Activated CD8-positive, alpha-beta memory T cell treated with anti-CD3 and anti-CD28 coated beads, Interleukin-2, amount 10 ng/mL, durations not matched to agents 7 days and 5 days (primary cell): Measurements from ENCODE around the gene VGLL4. TPM values are rescaled to one million over a fixed set of nuclear protein-coding genes. Genes with fewer than 3 reads are reported as not detected.
"Not testable (repeated sequence)": the region's sequence is repeated elsewhere in the genome, so short reads cannot be mapped to it uniquely, and the experiment has no call there.

Experiments used
- ATAC-seq: fragments of 150-1000 bp; cut with Tn5 transposase; one replicate; pipeline ENCODE4 v1.10.0; 2021; ENCODE audit warnings: moderate library complexity
- CTCF ChIA-PET: fragments of 350-600 bp; sonication (Branson Sonifier 250); formaldehyde crosslinking; loops from one replicate; lab custom pipeline; 2021; ENCODE audit warnings: antibody characterized with exemption; lab: Charles Lee
- DNase-seq: peaks from one replicate; pipeline ENCODE4 v3.0.0-alpha.2; 2020
- H3K27ac Mint-ChIP-seq: one replicate; pipeline ENCODE4 v1.8.0; 2021; ENCODE audit warnings: mild to moderate bottlenecking, mixed read lengths
- H3K27me3 Mint-ChIP-seq: one replicate; pipeline ENCODE4 v1.8.0; 2021; ENCODE audit warnings: mixed read lengths
- H3K36me3 Mint-ChIP-seq: one replicate; pipeline ENCODE4 v1.8.0; 2021; ENCODE audit warnings: mild to moderate bottlenecking, mixed read lengths
- H3K4me1 Mint-ChIP-seq: one replicate; pipeline ENCODE4 v1.8.0; 2021; ENCODE audit warnings: mixed read lengths
- H3K4me3 Mint-ChIP-seq: one replicate; pipeline ENCODE4 v1.8.0; 2021; ENCODE audit warnings: mild to moderate bottlenecking, moderate library complexity, mixed read lengths
- H3K9me3 Mint-ChIP-seq: one replicate; pipeline ENCODE4 v1.8.0; 2022; ENCODE audit warnings: low read depth, mixed read lengths
- total RNA-seq, 2 experiments: library from RNA; stranded (reverse); gene quantifications; one replicate each; pipeline ENCODE4 v1.2.3, GENCODE V29; 2021

Gene VGLL4
- total RNA-seq, 2 experiments from 2014 or later: 45.3 to 53.2 TPM

DNA sequence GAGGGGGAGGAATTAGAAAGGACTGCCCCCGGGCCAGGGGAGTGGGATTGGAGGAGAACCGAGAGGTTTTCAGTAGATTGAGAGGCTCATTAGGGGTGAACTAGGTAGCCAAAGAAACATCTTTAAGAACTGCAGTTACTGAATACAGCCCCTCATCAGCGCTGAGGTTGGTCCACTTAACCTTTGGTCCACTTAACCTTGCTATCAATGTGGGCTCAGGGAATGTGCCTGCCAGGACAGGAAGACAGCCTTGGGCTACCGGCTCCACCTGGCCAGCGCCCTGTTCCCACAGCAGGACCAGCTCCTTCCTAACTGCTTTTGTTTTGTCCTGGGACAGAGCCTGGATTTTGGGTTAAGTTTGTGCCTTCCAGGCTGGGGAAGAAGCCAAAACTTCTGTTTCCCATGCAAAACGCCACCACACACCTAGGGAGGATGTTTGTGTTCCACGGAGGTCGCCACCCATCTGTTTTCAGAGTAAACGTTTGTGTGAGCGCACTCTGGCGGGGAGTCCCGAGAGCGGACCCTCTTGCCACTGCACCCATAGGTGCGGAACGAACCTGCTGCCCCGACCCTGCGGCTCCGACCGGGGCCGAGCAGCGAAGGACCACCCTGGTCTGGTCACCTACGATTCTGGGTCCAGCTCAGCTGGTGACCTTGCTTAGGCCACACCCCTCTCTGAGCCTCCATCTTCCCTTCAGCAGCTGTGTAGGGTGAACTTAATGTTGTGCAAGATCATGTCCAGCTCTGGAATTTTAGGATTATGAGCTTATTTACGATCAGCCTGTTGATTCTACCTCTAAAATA lies 107.4 kb downstream of the VGLL4 start:
- Mint-ChIP-seq H3K27me3 (no peaks in the 10 kb centered on the region), H3K4me3 (no peak overlapping the region), H3K4me1 (no peaks in the 10 kb centered on the region), H3K9me3 (no peaks in the 10 kb centered on the region), H3K36me3 (no peaks in the 10 kb centered on the region), H3K27ac (no peak overlapping the region)
- ATAC-seq (no peak), DNase-seq (no peak)
- CTCF ChIA-PET: no interaction called here

DNA sequence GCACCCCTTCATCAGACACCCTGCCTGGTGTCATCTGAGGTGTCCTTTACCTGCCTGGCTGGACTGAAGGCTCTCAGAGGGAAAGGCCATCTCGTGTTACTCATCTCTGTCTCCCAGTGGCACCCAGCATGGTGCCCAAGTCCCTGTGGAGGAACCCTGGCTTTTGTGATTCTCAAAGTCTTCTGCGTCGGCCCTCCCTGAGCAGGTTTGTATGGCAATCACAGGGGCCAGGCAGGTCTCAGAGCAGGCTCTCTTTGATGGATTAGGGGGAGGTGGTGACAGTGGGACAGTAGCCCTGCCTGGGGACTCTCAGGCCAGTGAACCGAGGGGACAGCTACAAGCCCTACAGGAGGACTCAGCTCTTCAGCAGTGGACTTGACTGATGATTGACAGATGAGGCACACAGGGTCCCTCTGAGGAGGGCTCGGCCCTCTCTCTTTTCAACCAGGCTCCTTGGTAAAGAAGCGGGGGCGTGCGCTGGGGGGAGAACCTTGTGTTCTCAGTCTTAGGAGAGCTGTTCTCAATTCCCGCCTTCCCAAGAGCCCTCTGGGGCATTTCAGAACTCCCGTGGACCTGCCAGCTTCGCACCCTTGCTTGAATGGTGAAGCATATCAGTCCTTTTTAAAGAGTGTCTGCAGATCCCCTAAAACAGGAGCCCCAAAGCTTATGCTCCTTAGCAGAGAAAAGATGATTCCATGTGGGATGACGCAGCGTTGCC lies 108.3 kb downstream of the VGLL4 start:
- CTCF ChIA-PET: no interaction called here
- H3K36me3 Mint-ChIP-seq: no peaks in the 10 kb centered on the region
- no peaks in the 10 kb centered on the region for H3K9me3 Mint-ChIP-seq
- no peak for DNase-seq
- H3K27ac Mint-ChIP-seq: no peak overlapping the region
- H3K4me1 Mint-ChIP-seq: no peaks in the 10 kb centered on the region
- H3K27me3 Mint-ChIP-seq: no peaks in the 10 kb centered on the region
- no peak overlapping the region for H3K4me3 Mint-ChIP-seq
- no peak for ATAC-seq

DNA sequence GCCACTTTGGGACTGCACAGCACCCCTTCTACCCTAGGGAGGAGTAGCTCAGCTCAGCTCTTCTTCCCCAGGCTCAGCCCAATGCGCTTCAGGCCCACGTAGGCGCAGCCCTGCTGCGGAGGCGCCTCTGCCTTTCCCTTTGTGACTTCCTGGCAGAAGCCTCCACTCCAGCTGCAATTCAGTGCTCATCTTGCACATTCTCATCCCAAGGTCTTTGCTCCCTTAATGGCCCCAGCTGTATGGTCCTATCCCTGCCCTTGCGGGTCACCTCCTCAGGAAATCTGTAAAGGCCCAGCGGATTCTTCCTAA lies 109.0 kb downstream of the VGLL4 start:
- no peaks in the 10 kb centered on the region for H3K9me3 Mint-ChIP-seq
- no peak overlapping the region for H3K27ac Mint-ChIP-seq
- DNase-seq: no peak
- H3K4me3 Mint-ChIP-seq: no peak overlapping the region
- H3K4me1 Mint-ChIP-seq: no peaks in the 10 kb centered on the region
- CTCF ChIA-PET: no interaction called here
- H3K27me3 Mint-ChIP-seq: no peaks in the 10 kb centered on the region
- ATAC-seq: no peak
- no peaks in the 10 kb centered on the region for H3K36me3 Mint-ChIP-seq

DNA sequence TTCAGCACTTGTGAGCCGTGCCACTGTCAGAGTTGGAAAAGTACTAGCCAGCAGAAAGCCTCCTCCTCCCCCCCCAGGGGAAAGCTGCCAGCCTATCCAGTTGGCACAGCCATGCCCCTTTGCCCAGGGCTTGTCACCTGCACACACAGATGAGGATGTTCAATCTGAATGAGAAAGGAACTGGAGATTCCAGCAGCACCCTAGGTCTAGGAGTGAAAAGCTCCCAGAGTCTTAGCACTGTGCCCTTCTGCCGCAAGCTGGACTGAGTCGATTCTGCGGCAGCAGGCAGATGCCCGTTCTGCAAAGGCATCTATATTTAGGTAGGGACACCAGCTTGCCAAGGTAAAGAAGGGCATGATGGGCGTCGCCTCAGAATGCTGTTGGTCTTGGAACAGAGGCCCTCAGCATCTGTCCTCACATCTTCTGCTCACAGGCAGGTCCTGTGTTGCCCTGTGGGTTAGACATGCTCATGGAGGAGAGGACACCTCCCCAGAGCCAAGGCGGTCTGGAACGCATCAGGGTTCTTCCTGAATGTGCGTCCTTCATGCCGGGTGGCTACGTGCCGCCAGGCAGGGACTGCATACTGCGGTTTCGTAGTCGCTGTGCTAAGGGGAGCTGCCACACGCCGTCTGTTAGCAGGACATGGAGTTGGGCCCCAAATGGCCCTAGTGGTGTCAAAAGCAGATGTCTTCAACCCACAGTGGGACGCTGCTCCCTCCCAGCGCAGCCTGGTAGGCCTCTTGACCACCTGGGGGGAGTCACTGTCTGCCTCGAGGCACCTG lies 109.5 kb downstream of the VGLL4 start:
- Mint-ChIP-seq H3K9me3 (no peaks in the 10 kb centered on the region), H3K27me3 (no peaks in the 10 kb centered on the region), H3K4me3 (no peak overlapping the region), H3K4me1 (no peaks in the 10 kb centered on the region), H3K36me3 (no peaks in the 10 kb centered on the region), H3K27ac (no peak overlapping the region)
- DNase-seq (no peak), ATAC-seq (no peak)
- CTCF ChIA-PET: no interaction called here

DNA sequence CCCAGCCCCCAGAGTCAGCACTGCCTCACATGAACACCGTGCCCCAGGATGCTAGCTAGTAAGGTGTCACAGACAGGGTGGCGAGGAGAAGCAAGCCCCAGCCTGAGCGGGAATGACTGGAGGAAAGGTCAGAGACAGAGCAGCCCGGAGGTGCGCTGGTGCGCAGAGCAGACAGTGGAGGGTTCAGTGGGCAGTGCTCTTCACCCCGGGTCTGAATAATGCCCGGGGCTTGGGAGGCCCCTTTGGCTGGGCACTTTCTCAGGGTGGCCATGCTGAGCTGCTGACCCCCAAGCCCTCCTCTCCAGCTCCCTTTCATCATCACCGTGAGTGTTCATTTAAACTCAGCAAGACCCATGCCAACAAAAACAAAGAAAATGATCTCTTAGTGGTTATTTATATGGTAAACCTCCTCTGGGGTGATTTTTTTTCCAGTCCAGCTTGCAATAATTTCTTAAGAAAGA lies 110.8 kb downstream of the VGLL4 start:
- Mint-ChIP-seq H3K27me3 (no peaks in the 10 kb centered on the region), H3K36me3 (peaks cover 3% of the 10 kb centered on the region), H3K9me3 (no peaks in the 10 kb centered on the region), H3K4me3 (no peak overlapping the region), H3K4me1 (no peaks in the 10 kb centered on the region), H3K27ac (no peak overlapping the region)
- CTCF ChIA-PET: interaction anchor here (0.7 kb wide), 1 partner anchor 602 kb away, joined by 3 read pairs; no protein-coding TSS in a partner anchor
- ATAC-seq (no peak), DNase-seq (no peak)

DNA sequence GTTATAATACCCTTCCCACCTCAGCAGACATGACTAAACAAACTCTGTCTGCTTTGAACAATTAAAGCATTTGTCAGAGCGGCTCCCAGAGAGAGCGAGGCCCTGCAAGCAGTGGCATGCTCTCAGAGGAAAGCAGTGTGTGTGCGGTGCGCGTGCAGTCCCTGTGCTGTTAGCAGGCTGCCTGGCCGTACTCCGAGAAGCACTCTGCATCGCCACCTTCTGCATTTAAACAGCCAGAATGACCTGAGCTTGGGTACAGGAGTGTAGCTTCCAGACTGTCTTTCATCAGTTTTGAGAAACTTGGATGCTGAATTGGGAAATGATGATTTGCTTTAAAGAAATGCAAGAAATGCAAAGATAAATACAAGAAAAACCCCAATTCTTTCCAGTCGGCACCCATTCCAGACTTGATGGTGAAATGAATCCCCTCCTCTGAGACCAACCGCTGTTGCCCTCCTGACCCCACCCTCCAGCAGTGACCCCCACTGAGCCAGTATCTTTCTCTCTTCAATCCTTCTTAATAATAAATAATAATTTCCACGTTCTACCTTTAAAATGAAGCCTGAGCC lies 113.5 kb downstream of the VGLL4 start:
- no peaks in the 10 kb centered on the region for H3K9me3 Mint-ChIP-seq
- DNase-seq (no peak), ATAC-seq (no peak)
- H3K27ac Mint-ChIP-seq: no peak overlapping the region
- peaks cover 6% of the 10 kb centered on the region for H3K36me3 Mint-ChIP-seq
- no peaks in the 10 kb centered on the region for H3K4me1 Mint-ChIP-seq
- no peak overlapping the region for H3K4me3 Mint-ChIP-seq
- H3K27me3 Mint-ChIP-seq: no peaks in the 10 kb centered on the region
- CTCF ChIA-PET: no interaction called here

DNA sequence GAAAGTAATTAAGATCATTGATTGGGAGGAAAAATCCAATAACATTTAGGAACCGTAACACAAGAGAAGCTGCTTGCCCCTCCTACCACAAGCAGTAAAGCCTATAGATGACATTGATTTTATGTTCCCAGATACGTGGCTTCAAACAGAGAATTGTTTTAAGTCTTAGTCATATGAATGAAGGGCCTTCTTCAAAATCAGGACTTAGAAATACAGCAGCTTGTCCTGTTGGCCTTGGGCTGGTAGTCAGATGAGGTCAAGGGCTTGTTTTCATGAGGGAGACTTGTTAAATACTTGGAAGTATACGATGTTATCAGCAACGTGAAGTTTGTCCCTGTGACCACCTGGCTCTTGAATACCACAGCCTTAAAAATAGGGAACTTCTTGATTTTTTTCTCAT lies 114.4 kb downstream of the VGLL4 start:
- no peak for DNase-seq
- Mint-ChIP-seq H3K4me1 (no peaks in the 10 kb centered on the region), H3K27me3 (no peaks in the 10 kb centered on the region), H3K27ac (no peak overlapping the region), H3K9me3 (no peaks in the 10 kb centered on the region), H3K36me3 (peaks cover 6% of the 10 kb centered on the region), H3K4me3 (no peak overlapping the region)
- CTCF ChIA-PET: no interaction called here
- ATAC-seq: no peak

DNA sequence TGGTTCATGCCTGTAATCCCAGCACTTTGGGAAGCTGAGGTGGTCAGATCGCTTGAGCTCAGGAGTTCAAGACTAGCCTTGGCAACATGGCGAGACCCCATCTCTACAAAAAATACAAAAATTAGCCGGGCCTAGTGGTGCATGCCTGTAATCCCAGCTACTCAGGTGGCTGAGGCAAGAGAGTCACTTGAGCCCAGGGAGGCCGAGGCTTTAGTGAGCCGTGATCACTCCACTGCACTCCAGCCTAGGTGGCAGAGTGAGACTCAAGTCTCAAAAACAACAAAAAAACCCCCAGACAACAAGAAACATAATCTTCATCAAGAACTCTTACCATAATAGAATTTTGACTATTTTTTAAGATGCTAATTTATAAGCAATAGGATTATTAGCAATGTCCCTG lies 117.6 kb downstream of the VGLL4 start:
- H3K36me3 Mint-ChIP-seq, DNase-seq, ATAC-seq, H3K4me1 Mint-ChIP-seq, H3K9me3 Mint-ChIP-seq, H3K27ac Mint-ChIP-seq, CTCF ChIA-PET, H3K27me3 Mint-ChIP-seq, H3K4me3 Mint-ChIP-seq: not testable (repeated sequence)

DNA sequence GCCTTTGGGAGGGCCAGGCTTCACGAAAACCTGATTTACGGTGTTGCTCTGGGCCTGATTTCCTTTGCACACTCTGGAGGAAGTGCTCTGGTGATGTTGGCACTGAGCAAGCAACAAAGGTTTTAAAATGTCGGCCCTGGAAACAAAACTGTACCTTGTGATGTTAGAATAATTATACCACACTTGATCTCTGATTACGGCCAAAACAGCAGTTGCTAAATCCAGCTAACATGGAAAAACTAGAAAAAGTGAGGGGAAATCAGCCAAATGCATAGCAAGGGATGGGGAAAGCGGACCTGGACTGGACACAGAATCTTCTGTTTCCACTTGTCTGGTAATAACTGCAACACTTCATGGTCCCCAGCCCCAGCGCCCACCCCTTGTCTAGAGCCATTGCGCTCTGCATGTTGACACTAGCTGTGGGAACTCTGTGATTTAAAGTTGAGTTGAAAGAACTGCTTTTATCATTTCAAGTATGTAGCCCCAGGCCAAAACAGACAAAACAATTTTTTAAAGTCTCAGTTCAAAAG lies 120.1 kb downstream of the VGLL4 start:
- CTCF ChIA-PET: no interaction called here
- Mint-ChIP-seq H3K27me3 (no peaks in the 10 kb centered on the region), H3K9me3 (no peaks in the 10 kb centered on the region), H3K36me3 (peaks cover 6% of the 10 kb centered on the region), H3K4me1 (no peaks in the 10 kb centered on the region), H3K27ac (no peak overlapping the region), H3K4me3 (no peak overlapping the region)
- ATAC-seq: no peak
- no peak for DNase-seq

DNA sequence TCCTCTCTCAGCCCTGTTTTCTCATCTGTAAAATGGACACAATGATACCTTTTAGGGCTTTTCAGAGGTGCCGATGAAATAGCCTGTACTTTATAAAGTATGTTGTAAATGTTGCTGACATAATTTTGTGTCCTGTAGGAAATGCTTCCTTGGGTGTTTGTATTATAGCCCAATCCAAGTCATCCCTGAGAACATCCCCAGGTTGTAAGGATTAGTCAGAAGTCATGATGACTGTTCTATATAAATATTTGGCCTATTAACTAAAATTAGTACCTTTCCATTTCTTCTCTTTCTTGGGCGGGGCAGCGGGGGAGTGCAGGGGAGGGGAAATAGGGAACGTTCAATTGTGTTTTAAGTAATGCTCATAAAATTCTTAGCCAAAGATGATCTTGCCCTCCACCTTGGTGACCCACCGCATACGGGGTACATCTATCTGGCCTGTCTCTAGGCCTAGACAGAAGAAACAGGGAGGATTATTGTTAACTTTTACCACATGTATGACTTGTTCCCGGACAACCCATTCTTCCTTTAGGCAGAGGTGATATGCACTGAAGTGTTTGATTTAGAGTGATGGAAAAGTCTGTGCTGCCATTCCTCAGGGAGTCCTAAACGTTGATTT lies 120.7 kb downstream of the VGLL4 start:
- no peak for ATAC-seq

DNA sequence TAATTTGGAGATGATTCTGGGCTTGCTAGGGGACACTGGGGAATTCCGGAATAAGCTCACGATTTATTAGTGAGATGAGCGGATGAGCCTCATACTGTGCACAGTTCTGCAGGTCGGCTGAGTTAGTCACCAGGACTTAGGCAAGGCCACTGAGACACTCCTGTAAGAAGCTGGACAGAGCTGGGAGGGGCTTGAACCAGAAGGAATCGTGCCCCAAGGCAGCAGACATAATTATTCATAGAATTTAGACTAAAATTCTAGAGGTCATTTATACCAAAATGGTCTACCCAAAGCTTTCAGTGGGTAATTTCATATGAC lies 121.4 kb downstream of the VGLL4 start:
- Mint-ChIP-seq H3K4me1 (no peaks in the 10 kb centered on the region), H3K27ac (no peak overlapping the region), H3K4me3 (no peak overlapping the region), H3K36me3 (peaks cover 3% of the 10 kb centered on the region), H3K27me3 (no peaks in the 10 kb centered on the region), H3K9me3 (no peaks in the 10 kb centered on the region)
- ATAC-seq (no peak), DNase-seq (no peak)
- CTCF ChIA-PET: no interaction called here

More for the DNA sequence above, 120.7 kb downstream of the VGLL4 start:
- Mint-ChIP-seq H3K27ac (no peak overlapping the region), H3K27me3 (no peaks in the 10 kb centered on the region), H3K4me3 (no peak overlapping the region), H3K4me1 (no peaks in the 10 kb centered on the region), H3K36me3 (peaks cover 4% of the 10 kb centered on the region), H3K9me3 (no peaks in the 10 kb centered on the region)
- CTCF ChIA-PET: no interaction called here
- DNase-seq: no peak

DNA sequence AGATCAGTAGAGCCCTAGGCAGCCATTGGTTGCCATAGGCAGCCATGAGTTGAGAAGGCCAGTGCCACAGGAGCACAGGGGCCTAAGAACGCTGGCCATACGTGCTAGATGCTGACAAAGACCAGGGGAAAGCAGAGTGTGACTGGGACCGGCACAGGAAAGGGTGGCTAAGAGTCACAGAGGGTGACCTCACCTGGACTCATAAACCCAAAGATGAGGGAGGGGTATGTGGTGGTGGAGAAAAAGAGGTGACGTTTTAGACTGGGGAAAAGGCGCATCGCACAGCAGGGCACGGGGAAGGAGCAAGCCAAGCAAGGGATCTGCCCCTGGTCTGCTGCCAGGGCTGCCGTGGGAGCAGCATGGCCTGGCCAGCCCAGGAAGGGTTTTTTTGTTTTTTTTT lies 122.5 kb downstream of the VGLL4 start:
- H3K27me3 Mint-ChIP-seq: no peaks in the 10 kb centered on the region
- H3K4me3 Mint-ChIP-seq: no peak overlapping the region
- CTCF ChIA-PET: no interaction called here
- DNase-seq (no peak), ATAC-seq (no peak)
- no peaks in the 10 kb centered on the region for H3K4me1 Mint-ChIP-seq
- H3K27ac Mint-ChIP-seq: no peak overlapping the region
- peaks cover 2% of the 10 kb centered on the region for H3K36me3 Mint-ChIP-seq
- H3K9me3 Mint-ChIP-seq: no peaks in the 10 kb centered on the region

DNA sequence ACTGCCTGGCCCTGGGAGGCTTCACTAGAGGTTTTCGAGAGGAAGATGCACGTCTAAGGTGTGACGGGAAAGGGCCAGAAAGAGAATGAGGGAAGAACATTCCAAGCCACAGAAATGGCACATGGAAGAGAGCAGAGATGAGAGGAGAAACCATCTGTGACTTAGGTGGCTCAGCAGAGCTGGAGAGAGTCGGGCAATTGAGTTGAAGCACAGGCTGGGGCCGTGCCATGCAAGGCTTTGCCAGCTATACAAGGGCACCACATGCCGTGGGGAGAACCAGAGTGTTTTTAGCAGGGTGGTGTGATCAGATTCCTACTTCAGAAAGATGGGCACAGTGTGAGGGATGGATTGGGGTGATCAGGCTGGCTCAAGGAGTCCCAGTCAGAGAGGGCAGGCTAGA lies 126.1 kb downstream of the VGLL4 start:
- Mint-ChIP-seq H3K9me3 (no peaks in the 10 kb centered on the region), H3K4me1 (peaks cover 8% of the 10 kb centered on the region), H3K4me3 (no peak overlapping the region), H3K36me3 (peaks cover 4% of the 10 kb centered on the region), H3K27ac (no peak overlapping the region), H3K27me3 (no peaks in the 10 kb centered on the region)
- no peak for ATAC-seq
- CTCF ChIA-PET: no interaction called here
- no peak for DNase-seq
